Endothelial cell (in vitro differentiated cells): Measurements from ENCODE around the gene GNG14. TPM values are rescaled to one million over a fixed set of nuclear protein-coding genes. Genes with fewer than 3 reads are reported as not detected.
"Not testable (repeated sequence)": the region's sequence is repeated elsewhere in the genome, so short reads cannot be mapped to it uniquely, and the experiment has no call there.

Experiments used
- DNase-seq: peaks from one replicate; pipeline ENCODE4 v3.0.0; 2021; ENCODE audit warnings: low spot score
- H3K27ac Mint-ChIP-seq: one replicate; pipeline ENCODE4 v1.8.0; 2021; ENCODE audit warnings: mixed read lengths, inconsistent platforms; ENCODE audit not compliant: unreplicated experiment
- H3K27me3 Mint-ChIP-seq: one replicate; pipeline ENCODE4 v1.8.0; 2021; ENCODE audit warnings: mild to moderate bottlenecking, moderate library complexity, mixed read lengths, inconsistent platforms; ENCODE audit not compliant: unreplicated experiment
- H3K36me3 Mint-ChIP-seq: one replicate; pipeline ENCODE4 v1.8.0; 2021; ENCODE audit warnings: mild to moderate bottlenecking, low read depth, mixed read lengths, inconsistent platforms; ENCODE audit not compliant: unreplicated experiment
- H3K4me1 Mint-ChIP-seq: one replicate; pipeline ENCODE4 v1.8.0; 2021; ENCODE audit warnings: mild to moderate bottlenecking, mixed read lengths, inconsistent platforms; ENCODE audit not compliant: unreplicated experiment
- H3K4me3 Mint-ChIP-seq: one replicate; pipeline ENCODE4 v1.8.0; 2021; ENCODE audit warnings: mild to moderate bottlenecking, mixed read lengths, inconsistent platforms; ENCODE audit not compliant: unreplicated experiment
- H3K9me3 Mint-ChIP-seq: one replicate; pipeline ENCODE4 v1.8.0; 2021; ENCODE audit warnings: mixed read lengths, inconsistent platforms; ENCODE audit not compliant: unreplicated experiment
- total RNA-seq: library from RNA; stranded (reverse); fragmentation: NEBNext Ultra II Directional; extraction: Animal tissue kit (Norgen Biotek cat#: 25700); gene quantifications from one replicate; pipeline ENCODE4 v1.2.1, GENCODE V29; 2021; ENCODE audit not compliant: unreplicated experiment
- TF ChIP-seq, protein P1 (sequence below): fragments of 200-600 bp; sonication (generic); IDR thresholded peaks from one replicate; pipeline ENCODE4 v1.5.0; 2021; ENCODE audit warnings: antibody characterized with exemption; ENCODE audit not compliant: unreplicated experiment

Gene GNG14
- total RNA-seq, 1 donor from 2014 or later: not detected

DNA sequence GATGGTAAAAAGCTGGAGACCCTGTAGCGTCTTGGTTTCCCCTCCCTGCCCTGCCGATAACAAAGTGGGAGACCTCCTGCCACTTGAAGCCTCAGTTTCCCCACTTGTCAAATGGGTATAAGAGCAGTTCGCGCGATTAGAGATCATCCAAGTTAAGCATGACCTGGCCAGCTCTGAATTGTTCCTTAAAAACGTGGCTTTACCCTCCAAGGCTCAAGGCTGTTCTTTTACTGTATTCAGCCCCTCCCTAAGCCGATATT is 35.5 kb downstream of the GNG14 start:
- H3K4me1 Mint-ChIP-seq: peaks cover 27% of the 10 kb centered on the region
- TF ChIP-seq, protein P1, sequence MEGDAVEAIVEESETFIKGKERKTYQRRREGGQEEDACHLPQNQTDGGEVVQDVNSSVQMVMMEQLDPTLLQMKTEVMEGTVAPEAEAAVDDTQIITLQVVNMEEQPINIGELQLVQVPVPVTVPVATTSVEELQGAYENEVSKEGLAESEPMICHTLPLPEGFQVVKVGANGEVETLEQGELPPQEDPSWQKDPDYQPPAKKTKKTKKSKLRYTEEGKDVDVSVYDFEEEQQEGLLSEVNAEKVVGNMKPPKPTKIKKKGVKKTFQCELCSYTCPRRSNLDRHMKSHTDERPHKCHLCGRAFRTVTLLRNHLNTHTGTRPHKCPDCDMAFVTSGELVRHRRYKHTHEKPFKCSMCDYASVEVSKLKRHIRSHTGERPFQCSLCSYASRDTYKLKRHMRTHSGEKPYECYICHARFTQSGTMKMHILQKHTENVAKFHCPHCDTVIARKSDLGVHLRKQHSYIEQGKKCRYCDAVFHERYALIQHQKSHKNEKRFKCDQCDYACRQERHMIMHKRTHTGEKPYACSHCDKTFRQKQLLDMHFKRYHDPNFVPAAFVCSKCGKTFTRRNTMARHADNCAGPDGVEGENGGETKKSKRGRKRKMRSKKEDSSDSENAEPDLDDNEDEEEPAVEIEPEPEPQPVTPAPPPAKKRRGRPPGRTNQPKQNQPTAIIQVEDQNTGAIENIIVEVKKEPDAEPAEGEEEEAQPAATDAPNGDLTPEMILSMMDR: no peak
- DNase-seq: no peak
- peak overlapping the region; percentile 93 for H3K4me3 Mint-ChIP-seq
- H3K36me3 Mint-ChIP-seq: peaks cover 14% of the 10 kb centered on the region
- peaks cover 15% of the 10 kb centered on the region for H3K27me3 Mint-ChIP-seq
- no peaks in the 10 kb centered on the region for H3K9me3 Mint-ChIP-seq
- H3K27ac Mint-ChIP-seq: peak overlapping the region; percentile 95

DNA sequence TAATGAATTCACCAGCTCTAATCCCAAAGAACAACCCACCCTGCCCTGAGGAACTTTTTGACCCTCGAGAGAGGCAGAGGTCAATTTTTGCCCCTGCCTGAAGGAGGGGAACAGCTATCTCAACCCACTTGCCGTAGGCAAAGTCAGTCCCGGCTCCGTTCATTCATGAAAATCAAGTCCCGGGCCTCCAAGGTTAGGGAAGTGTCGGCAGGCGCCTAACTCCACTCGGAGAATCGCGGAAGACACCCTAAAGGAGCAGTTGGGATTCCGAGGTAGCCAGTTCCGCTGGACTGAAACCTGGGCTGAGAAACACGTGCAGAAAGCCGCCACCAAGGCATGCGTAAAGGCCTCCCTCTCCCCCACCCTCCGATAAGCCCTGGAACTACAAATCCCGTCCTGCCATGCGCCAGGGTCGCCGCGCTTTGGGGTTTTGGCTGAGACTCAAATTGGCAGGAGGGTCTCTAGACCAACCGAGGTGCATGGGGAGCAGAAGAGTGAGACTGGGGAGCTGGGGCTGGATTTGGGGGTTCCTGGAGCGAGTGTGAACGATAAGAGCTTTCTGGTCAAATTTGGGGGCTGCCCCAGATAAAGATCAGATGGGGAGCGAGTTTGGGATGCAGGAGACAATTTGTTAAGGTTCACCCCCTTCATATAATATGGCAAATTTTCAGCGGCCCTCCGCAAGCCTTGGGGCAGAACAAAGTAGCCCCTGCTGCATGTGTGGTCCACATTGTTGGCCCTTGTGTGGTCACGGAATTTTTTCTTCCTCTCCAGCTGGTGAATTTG is 36.0 kb downstream of the GNG14 start, which contains the start of gene TNPO2:
TNPO2 (minus strand) TSS at position 292 of the 786 bp plus-strand sequence. CDS start 2,955 bp downstream, outside the sequence.
- TF ChIP-seq, protein P1: no peak
- H3K36me3 Mint-ChIP-seq: peaks cover 10% of the 10 kb centered on the region

DNA sequence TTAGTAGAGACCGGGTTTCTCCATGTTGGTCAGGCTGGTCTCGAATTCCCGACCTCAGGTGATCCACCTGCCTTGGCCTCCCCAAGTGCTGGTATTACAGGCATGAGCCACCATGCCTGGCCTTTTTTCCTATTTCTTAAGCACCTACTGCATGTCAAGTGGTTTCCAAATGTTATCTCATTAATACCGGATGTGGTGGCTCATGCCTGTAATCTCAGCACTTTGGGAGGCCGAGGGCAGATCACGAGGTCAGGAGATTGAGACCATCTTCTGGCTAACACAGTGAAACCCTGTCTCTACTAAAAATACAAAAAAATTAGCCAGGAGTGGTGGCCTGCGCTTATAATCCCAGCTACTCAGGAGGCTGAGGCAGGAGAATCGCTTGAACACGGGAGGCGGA is 37.8 kb downstream of the GNG14 start:
- not testable (repeated sequence) for H3K9me3 Mint-ChIP-seq, H3K27ac Mint-ChIP-seq, DNase-seq, H3K4me3 Mint-ChIP-seq
- Mint-ChIP-seq H3K27me3 (peaks cover 12% of the 10 kb centered on the region), H3K4me1 (peaks cover 25% of the 10 kb centered on the region), H3K36me3 (peaks cover 16% of the 10 kb centered on the region)

More for the DNA sequence above, 36.0 kb downstream of the GNG14 start, which contains the start of gene TNPO2:
- Mint-ChIP-seq H3K4me1 (peaks cover 27% of the 10 kb centered on the region), H3K27ac (peak within 1 kb of the TSS; percentile 95), H3K27me3 (peaks cover 14% of the 10 kb centered on the region), H3K9me3 (no peaks in the 10 kb centered on the region), H3K4me3 (peak within 1 kb of the TSS; percentile 93)
- peak; percentile 69 for DNase-seq

DNA sequence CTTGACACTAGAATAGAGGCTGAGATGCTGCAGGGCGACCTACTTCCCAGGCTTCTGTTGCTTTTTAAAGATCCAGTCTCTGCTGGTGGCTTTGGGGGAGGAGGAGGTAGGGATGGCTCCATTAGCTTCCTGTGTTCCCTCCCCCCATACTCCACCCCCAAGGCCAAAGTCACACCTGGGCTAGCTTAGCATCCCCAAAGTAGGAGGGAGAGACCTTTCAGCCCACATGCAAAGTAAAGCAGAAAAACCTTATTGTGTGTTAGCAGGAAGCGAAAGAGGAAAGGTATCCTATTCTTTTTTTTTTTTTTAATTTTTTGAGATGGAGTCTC is 39.2 kb downstream of the GNG14 start:
- no peaks in the 10 kb centered on the region for H3K9me3 Mint-ChIP-seq
- peaks cover 19% of the 10 kb centered on the region for H3K36me3 Mint-ChIP-seq
- no peak overlapping the region for H3K4me3 Mint-ChIP-seq
- peaks cover 16% of the 10 kb centered on the region for H3K4me1 Mint-ChIP-seq
- H3K27me3 Mint-ChIP-seq: peaks cover 16% of the 10 kb centered on the region
- no peak overlapping the region for H3K27ac Mint-ChIP-seq
- no peak for DNase-seq
- TF ChIP-seq, protein P1: no peak

DNA sequence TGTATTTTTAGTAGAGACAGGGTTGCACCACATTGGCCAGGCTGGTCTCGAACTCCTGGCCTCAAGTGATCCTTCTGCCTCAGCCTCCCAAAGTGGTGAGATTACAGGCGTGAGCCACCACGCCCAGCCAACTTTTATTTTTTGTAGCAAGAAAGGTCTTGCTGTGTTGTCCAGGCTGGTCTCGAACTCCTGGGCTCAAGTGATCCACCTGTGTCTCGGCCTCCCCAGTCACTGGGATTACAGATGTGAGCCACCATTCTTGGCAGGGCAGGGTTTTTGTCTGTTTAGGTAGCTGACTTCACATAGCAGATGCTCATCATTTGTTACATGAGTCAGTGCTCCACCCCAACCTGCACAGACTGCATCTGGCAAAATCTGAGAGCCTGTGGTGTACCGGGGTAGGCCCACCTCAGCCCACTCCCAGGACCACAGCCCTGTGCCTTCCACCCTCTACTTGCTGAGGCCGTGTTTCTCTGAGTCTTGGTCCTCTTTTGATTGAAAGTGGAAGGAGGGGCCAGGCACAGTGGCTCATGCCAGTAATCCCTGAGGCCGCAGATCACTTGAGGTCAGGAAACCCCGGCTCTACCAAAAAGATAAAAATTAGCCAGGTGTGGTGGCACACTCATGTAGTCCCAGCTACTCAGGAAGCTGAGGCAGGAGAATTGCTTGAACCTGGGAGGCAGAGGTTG is 40.1 kb downstream of the GNG14 start:
- peaks cover 12% of the 10 kb centered on the region for H3K27me3 Mint-ChIP-seq
- TF ChIP-seq, protein P1: no peak
- no peak for DNase-seq
- H3K36me3 Mint-ChIP-seq: peaks cover 19% of the 10 kb centered on the region
- H3K27ac Mint-ChIP-seq: no peak overlapping the region
- no peaks in the 10 kb centered on the region for H3K9me3 Mint-ChIP-seq
- no peak overlapping the region for H3K4me3 Mint-ChIP-seq
- H3K4me1 Mint-ChIP-seq: peaks cover 18% of the 10 kb centered on the region
